Neural cell (in vitro differentiated cells): ENCODE data around the gene CNDP2. TPM values are rescaled to one million over a fixed set of nuclear protein-coding genes. Genes with fewer than 3 reads are reported as not detected.

Experiments
- H2AFZ ChIP-seq: fragments of 200-600, 300-800 bp; sonication (generic), shearing (Covaris generic); 2 replicates; pipeline ENCODE4 v1.6.0; 2014; ENCODE audit warnings: low read depth, mild to moderate bottlenecking, antibody characterized with exemption, low read length, moderate library complexity
- H3F3A ChIP-seq: fragments of 200-600 bp; shearing (Covaris generic); 2 replicates; pipeline ENCODE4 v1.6.1; 2016; ENCODE audit warnings: mild to moderate bottlenecking, moderate library complexity, mixed read lengths, antibody characterized with exemption, low read length; ENCODE audit not compliant: insufficient read depth, poor library complexity, severe bottlenecking
- H3K27ac ChIP-seq: fragments of 200-600, 300-800 bp; sonication (generic), shearing (Covaris generic); 2 replicates; pipeline ENCODE4 v1.5.1; 2014; ENCODE audit warnings: mild to moderate bottlenecking, low read length, moderate library complexity
- H3K27me3 ChIP-seq: fragments of 300-800, 200-600 bp; sonication (generic), shearing (Covaris generic); 2 replicates; pipeline ENCODE4 v1.6.0; 2014; ENCODE audit warnings: mild to moderate bottlenecking, low read depth, low read length, moderate library complexity; ENCODE audit not compliant: insufficient read depth
- H3K36me3 ChIP-seq: fragments of 300-800, 200-600 bp; sonication (generic), shearing (Covaris generic); 2 replicates; pipeline ENCODE4 v1.5.1; 2014; ENCODE audit warnings: mild to moderate bottlenecking, antibody characterized with exemption, low read length, moderate library complexity; ENCODE audit not compliant: insufficient read depth
- H3K4me2 ChIP-seq: fragments of 300-800, 200-600 bp; sonication (generic), shearing (Covaris generic); 2 replicates; pipeline ENCODE4 v1.6.0; 2014; ENCODE audit warnings: mild to moderate bottlenecking, low read length
- H3K4me3 ChIP-seq: fragments of 300-800, 200-600 bp; sonication (generic), shearing (Covaris generic); 2 replicates; pipeline ENCODE4 v1.5.1; 2014; ENCODE audit warnings: mild to moderate bottlenecking, low read length, moderate library complexity
- H3K79me2 ChIP-seq: fragments of 200-600 bp; shearing (Covaris generic); replicated peaks from 2 replicates; pipeline ENCODE4 v1.6.0; 2014; ENCODE audit warnings: mild to moderate bottlenecking, low read length, moderate library complexity; ENCODE audit not compliant: insufficient read depth
- H3K9ac ChIP-seq: fragments of 300-800, 200-600 bp; sonication (generic), shearing (Covaris generic); 2 replicates; pipeline ENCODE4 v1.6.1; 2016; ENCODE audit warnings: mild to moderate bottlenecking, low read length, mixed read lengths
- H3K9me2 ChIP-seq: fragments of 200-600 bp; shearing (Covaris generic); 2 replicates; pipeline ENCODE4 v1.6.1; 2016; ENCODE audit warnings: mild to moderate bottlenecking, low read length, mixed read lengths; ENCODE audit not compliant: insufficient read depth
- H3K9me3 ChIP-seq: fragments of 200-600, 300-800 bp; sonication (generic), shearing (Covaris generic); 2 replicates; pipeline ENCODE4 v1.6.1; 2016; ENCODE audit warnings: mild to moderate bottlenecking, mixed run types, low read length, moderate library complexity, mixed read lengths
- H4K20me1 ChIP-seq: fragments of 200-600 bp; shearing (Covaris generic); 2 replicates; pipeline ENCODE4 v1.6.1; 2016; ENCODE audit warnings: mild to moderate bottlenecking, mixed run types; ENCODE audit not compliant: insufficient read depth
- EP300 ChIP-seq: fragments of 450-650 bp; conservative IDR thresholded peaks from 2 replicates; pipeline ENCODE4 v1.6.1; 2014; ENCODE audit warnings: antibody characterized with exemption, mild to moderate bottlenecking, moderate library complexity; ENCODE audit not compliant: poor library complexity, severe bottlenecking
- EZH2 ChIP-seq: fragments of 200-600, 300-800 bp; shearing (Covaris generic), sonication (generic); IDR thresholded peaks from 2 replicates; pipeline ENCODE4 v1.6.1; 2014; ENCODE audit warnings: antibody characterized with exemption, low read length, borderline replicate concordance, mild to moderate bottlenecking; ENCODE audit not compliant: insufficient read depth, poor library complexity, severe bottlenecking
- MXI1 ChIP-seq: fragments of 450-650 bp; conservative IDR thresholded peaks from 2 replicates; pipeline ENCODE4 v1.6.1; 2014; ENCODE audit warnings: antibody characterized with exemption, mild to moderate bottlenecking; ENCODE audit not compliant: poor library complexity, severe bottlenecking
- POLR2AphosphoS5 ChIP-seq: IDR thresholded peaks from 2 replicates; pipeline ENCODE4 v1.6.1; 2012
- RAD21 ChIP-seq: fragments of 450-650 bp; conservative IDR thresholded peaks from 2 replicates; pipeline ENCODE4 v1.6.1; 2014; ENCODE audit warnings: antibody characterized with exemption, mild to moderate bottlenecking, moderate library complexity
- SMC3 ChIP-seq: fragments of 450-650 bp; conservative IDR thresholded peaks from 2 replicates; pipeline ENCODE4 v1.6.1; 2014; ENCODE audit warnings: antibody characterized with exemption, mild to moderate bottlenecking, moderate library complexity; ENCODE audit not compliant: poor library complexity
- TAF1 ChIP-seq: IDR thresholded peaks from 2 replicates; pipeline ENCODE4 v1.6.1; 2012; ENCODE audit warnings: low read depth
- polyA plus RNA-seq: library from polyadenylated mRNA; depleted of rRNA; stranded (reverse); fragments of >200 nt; gene quantifications from 2 replicates; pipeline ENCODE4 v1.2.3, GENCODE V29; 2014
- TF ChIP-seq, protein P1 (sequence below): fragments of 450-650 bp; IDR thresholded peaks from 2 replicates; pipeline ENCODE4 v1.5.1; 2014; ENCODE audit warnings: antibody characterized with exemption, mild to moderate bottlenecking, moderate library complexity; ENCODE audit not compliant: poor library complexity, severe bottlenecking
- TF ChIP-seq, protein P2 (sequence below): IDR thresholded peaks from 2 replicates; pipeline ENCODE4 v1.6.1; 2012; ENCODE audit warnings: borderline replicate concordance

CNDP2 gene
- polyA plus RNA-seq, 1 donor from 2014 or later, result 35.7 TPM

DNA sequence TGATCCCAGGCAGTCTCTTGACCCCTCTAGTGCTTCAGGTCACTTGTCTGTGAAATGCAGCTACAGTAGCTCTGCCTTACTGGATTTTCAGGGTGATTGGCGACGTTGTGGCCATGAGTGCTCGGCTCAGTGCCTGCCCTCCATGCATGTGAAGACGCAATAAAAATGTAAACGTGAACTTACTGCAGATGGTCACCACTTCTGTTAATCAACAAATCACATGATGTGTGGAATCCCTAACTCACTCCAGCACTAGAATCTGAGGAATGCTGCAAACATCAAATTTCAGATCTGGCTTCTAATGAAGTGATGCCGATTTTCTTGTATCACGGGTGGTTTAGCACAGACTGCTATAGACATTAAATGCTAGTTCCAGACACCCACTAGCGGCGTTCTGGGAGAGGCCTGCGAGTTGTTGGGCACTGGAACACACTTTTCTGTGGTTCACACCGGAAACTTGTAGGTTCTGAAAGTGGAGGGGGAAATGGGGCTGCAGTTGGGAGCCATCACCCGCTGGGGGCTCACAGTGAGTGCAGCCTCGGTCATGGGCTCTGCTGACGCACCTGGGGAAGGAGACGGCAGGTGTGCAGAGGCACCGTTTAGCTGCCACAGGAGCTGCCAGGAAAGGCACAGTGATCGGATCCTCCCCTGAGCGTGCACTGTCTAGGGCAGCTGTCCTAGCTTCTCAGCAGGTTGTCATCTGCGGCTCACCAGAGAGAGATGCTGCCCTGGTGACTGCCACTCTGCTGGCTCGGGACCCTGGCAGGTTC lies 44.7 kb downstream of the CNDP2 start:
- no peak overlapping the region for H3K9ac ChIP-seq
- H3K9me2 ChIP-seq, result no peaks in the 10 kb centered on the region
- no peak overlapping the region for H3K27ac ChIP-seq
- no peaks in the 10 kb centered on the region for H4K20me1 ChIP-seq
- no peaks in the 10 kb centered on the region for H3K27me3 ChIP-seq
- TF ChIP-seq POLR2AphosphoS5, result no peak
- no peak for TF ChIP-seq RAD21
- no peak for TF ChIP-seq SMC3
- no peak for TF ChIP-seq EP300
- no peak for TF ChIP-seq TAF1
- TF ChIP-seq, protein P1, sequence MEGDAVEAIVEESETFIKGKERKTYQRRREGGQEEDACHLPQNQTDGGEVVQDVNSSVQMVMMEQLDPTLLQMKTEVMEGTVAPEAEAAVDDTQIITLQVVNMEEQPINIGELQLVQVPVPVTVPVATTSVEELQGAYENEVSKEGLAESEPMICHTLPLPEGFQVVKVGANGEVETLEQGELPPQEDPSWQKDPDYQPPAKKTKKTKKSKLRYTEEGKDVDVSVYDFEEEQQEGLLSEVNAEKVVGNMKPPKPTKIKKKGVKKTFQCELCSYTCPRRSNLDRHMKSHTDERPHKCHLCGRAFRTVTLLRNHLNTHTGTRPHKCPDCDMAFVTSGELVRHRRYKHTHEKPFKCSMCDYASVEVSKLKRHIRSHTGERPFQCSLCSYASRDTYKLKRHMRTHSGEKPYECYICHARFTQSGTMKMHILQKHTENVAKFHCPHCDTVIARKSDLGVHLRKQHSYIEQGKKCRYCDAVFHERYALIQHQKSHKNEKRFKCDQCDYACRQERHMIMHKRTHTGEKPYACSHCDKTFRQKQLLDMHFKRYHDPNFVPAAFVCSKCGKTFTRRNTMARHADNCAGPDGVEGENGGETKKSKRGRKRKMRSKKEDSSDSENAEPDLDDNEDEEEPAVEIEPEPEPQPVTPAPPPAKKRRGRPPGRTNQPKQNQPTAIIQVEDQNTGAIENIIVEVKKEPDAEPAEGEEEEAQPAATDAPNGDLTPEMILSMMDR, result no peak
- TF ChIP-seq MXI1, result no peak
- TF ChIP-seq, protein P2, sequence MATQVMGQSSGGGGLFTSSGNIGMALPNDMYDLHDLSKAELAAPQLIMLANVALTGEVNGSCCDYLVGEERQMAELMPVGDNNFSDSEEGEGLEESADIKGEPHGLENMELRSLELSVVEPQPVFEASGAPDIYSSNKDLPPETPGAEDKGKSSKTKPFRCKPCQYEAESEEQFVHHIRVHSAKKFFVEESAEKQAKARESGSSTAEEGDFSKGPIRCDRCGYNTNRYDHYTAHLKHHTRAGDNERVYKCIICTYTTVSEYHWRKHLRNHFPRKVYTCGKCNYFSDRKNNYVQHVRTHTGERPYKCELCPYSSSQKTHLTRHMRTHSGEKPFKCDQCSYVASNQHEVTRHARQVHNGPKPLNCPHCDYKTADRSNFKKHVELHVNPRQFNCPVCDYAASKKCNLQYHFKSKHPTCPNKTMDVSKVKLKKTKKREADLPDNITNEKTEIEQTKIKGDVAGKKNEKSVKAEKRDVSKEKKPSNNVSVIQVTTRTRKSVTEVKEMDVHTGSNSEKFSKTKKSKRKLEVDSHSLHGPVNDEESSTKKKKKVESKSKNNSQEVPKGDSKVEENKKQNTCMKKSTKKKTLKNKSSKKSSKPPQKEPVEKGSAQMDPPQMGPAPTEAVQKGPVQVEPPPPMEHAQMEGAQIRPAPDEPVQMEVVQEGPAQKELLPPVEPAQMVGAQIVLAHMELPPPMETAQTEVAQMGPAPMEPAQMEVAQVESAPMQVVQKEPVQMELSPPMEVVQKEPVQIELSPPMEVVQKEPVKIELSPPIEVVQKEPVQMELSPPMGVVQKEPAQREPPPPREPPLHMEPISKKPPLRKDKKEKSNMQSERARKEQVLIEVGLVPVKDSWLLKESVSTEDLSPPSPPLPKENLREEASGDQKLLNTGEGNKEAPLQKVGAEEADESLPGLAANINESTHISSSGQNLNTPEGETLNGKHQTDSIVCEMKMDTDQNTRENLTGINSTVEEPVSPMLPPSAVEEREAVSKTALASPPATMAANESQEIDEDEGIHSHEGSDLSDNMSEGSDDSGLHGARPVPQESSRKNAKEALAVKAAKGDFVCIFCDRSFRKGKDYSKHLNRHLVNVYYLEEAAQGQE, result no peak
- TF ChIP-seq EZH2, result no peak
- no peak overlapping the region for H2AFZ ChIP-seq
- no peaks in the 10 kb centered on the region for H3K79me2 ChIP-seq
- H3K9me3 ChIP-seq, result no peaks in the 10 kb centered on the region
- H3K36me3 ChIP-seq, result no peaks in the 10 kb centered on the region
- H3F3A ChIP-seq, result no peaks in the 10 kb centered on the region
- H3K4me2 ChIP-seq, result no peak overlapping the region
- no peak overlapping the region for H3K4me3 ChIP-seq

DNA sequence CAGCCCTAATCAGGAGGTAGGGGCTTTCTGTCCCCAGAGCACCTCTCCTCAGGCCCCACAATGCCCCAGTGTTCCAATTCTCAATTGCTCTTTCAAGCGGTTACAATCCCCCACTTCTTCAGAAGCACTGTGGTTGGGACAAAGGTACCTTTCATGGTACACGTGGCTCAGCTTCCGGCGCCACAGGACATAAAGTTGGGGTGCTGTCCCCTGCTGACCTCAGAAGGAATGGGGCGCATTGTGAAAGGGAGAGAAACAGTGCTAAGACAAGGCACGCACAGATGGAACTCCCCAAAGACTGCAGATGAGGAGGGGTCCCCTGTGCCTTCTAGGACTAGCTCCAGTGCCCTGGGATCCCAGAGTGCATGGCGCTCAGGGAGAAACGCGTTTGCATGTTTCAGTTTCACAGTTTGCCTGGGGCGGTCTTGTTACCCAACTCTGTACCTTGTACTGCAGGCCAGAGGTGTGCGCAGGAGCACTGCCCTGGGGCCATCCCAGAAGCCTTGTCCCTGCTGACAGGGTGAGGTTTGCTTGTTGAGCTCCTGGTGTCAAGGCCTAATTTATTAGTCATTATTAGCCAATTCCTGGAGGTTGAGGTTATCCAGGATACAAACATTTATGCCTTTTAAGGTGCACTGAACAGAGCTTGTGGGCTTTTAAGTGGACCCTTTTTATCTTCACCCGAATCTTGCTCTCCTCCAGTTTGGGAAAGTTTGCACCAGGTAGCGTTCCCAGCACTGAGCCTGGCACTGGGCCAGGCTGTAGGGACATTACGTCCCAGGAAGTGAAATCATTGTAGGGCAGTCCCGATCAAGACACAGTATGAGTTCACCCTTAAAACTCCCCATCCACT lies 45.8 kb downstream of the CNDP2 start:
- no peaks in the 10 kb centered on the region for H3K9me3 ChIP-seq
- H3K27ac ChIP-seq, result no peak overlapping the region
- H3K27me3 ChIP-seq, result no peaks in the 10 kb centered on the region
- H3K9ac ChIP-seq, result no peak overlapping the region
- no peak for TF ChIP-seq SMC3
- TF ChIP-seq TAF1, result no peak
- TF ChIP-seq EP300, result no peak
- no peak for TF ChIP-seq POLR2AphosphoS5
- no peak for TF ChIP-seq MXI1
- TF ChIP-seq, protein P2, result no peak
- no peak for TF ChIP-seq RAD21
- TF ChIP-seq EZH2, result no peak
- TF ChIP-seq, protein P1, result no peak
- no peaks in the 10 kb centered on the region for H3F3A ChIP-seq
- no peaks in the 10 kb centered on the region for H3K79me2 ChIP-seq
- H4K20me1 ChIP-seq, result no peaks in the 10 kb centered on the region
- no peak overlapping the region for H3K4me3 ChIP-seq
- H3K36me3 ChIP-seq, result no peaks in the 10 kb centered on the region
- H3K9me2 ChIP-seq, result no peaks in the 10 kb centered on the region
- no peak overlapping the region for H2AFZ ChIP-seq
- no peak overlapping the region for H3K4me2 ChIP-seq
